WTC11 (cell line): Measurements from ENCODE around the gene IRF8.

ENCODE experiments used
- FOXJ3 ChIP-seq: sonication (generic); formaldehyde crosslinking; IDR thresholded peaks from 2 replicates; pipeline ENCODE4 v1.9.0; 2021; ENCODE audit warnings: missing genetic modification reagents, mild to moderate bottlenecking, borderline replicate concordance
- SMAD4 ChIP-seq: sonication (generic); formaldehyde crosslinking; IDR thresholded peaks from 2 replicates; pipeline ENCODE4 v1.8.0; 2022; ENCODE audit warnings: mild to moderate bottlenecking, missing genetic modification reagents
- TF ChIP-seq, protein P1 (sequence below): fragments of 200-600 bp; IDR thresholded peaks from 2 replicates; pipeline ENCODE4 v1.8.0; 2022; ENCODE audit warnings: antibody characterized with exemption
- TF ChIP-seq, protein P2 (sequence below): sonication (generic); formaldehyde crosslinking; IDR thresholded peaks from 2 replicates; pipeline ENCODE4 v1.8.1; 2023; ENCODE audit warnings: mild to moderate bottlenecking, missing genetic modification reagents, moderate library complexity
- TF ChIP-seq, protein P3 (sequence below): sonication (generic); formaldehyde crosslinking; IDR thresholded peaks from 2 replicates; pipeline ENCODE4 v1.8.1; 2022; ENCODE audit warnings: mild to moderate bottlenecking, missing genetic modification reagents, moderate library complexity, borderline replicate concordance

DNA sequence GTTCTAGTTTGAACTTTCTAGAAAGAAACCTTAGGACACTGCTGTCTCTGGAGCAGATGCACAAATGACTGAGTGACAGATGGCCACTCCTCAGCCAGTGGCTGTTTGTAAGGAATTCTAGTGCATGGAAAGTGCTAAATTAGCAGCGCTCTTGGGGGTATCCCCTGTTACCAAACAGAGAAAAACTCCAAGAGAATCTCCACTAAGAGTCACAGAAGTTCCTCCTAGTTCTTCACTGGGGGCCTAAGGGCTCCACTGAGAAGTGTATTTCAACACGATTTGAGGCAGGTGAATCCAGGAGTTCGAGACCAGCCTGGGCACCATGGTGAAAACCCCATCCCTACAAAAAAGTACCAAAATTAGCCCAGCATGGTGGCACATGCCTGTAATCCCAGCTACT lies 18.1 kb upstream of the IRF8 start:
- TF ChIP-seq, protein P1, sequence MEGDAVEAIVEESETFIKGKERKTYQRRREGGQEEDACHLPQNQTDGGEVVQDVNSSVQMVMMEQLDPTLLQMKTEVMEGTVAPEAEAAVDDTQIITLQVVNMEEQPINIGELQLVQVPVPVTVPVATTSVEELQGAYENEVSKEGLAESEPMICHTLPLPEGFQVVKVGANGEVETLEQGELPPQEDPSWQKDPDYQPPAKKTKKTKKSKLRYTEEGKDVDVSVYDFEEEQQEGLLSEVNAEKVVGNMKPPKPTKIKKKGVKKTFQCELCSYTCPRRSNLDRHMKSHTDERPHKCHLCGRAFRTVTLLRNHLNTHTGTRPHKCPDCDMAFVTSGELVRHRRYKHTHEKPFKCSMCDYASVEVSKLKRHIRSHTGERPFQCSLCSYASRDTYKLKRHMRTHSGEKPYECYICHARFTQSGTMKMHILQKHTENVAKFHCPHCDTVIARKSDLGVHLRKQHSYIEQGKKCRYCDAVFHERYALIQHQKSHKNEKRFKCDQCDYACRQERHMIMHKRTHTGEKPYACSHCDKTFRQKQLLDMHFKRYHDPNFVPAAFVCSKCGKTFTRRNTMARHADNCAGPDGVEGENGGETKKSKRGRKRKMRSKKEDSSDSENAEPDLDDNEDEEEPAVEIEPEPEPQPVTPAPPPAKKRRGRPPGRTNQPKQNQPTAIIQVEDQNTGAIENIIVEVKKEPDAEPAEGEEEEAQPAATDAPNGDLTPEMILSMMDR = no peak
- TF ChIP-seq FOXJ3 (CRISPR knock-in tag) (no peak), SMAD4 (no peak)
- TF ChIP-seq, protein P2, sequence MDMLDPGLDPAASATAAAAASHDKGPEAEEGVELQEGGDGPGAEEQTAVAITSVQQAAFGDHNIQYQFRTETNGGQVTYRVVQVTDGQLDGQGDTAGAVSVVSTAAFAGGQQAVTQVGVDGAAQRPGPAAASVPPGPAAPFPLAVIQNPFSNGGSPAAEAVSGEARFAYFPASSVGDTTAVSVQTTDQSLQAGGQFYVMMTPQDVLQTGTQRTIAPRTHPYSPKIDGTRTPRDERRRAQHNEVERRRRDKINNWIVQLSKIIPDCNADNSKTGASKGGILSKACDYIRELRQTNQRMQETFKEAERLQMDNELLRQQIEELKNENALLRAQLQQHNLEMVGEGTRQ (CRISPR knock-in tag) = no peak
- TF ChIP-seq, protein P3, sequence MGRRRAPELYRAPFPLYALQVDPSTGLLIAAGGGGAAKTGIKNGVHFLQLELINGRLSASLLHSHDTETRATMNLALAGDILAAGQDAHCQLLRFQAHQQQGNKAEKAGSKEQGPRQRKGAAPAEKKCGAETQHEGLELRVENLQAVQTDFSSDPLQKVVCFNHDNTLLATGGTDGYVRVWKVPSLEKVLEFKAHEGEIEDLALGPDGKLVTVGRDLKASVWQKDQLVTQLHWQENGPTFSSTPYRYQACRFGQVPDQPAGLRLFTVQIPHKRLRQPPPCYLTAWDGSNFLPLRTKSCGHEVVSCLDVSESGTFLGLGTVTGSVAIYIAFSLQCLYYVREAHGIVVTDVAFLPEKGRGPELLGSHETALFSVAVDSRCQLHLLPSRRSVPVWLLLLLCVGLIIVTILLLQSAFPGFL (CRISPR knock-in tag) = no peak
